Ishikawa (cell line): ENCODE measurements around the gene DOCK1.

Experiments
- CEBPB ChIP-seq: IDR thresholded peaks from 2 replicates; pipeline ENCODE4 v1.6.1; 2012
- CREB1 ChIP-seq: IDR thresholded peaks from 2 replicates; pipeline ENCODE4 v1.6.1; 2012; ENCODE audit warnings: low read depth
- EP300 ChIP-seq: IDR thresholded peaks from 2 replicates; pipeline ENCODE4 v1.6.1; 2012; ENCODE audit warnings: borderline replicate concordance
- MAX ChIP-seq: IDR thresholded peaks from 2 replicates; pipeline ENCODE4 v1.6.1; 2012
- NFIC ChIP-seq: IDR thresholded peaks from 2 replicates; pipeline ENCODE4 v1.6.1; 2012
- RAD21 ChIP-seq: IDR thresholded peaks from 2 replicates; pipeline ENCODE4 v1.6.1; 2012; ENCODE audit warnings: low read depth
- TAF1 ChIP-seq: IDR thresholded peaks from 2 replicates; pipeline ENCODE4 v1.6.1; 2012; ENCODE audit warnings: low read depth, mild to moderate bottlenecking
- USF1 ChIP-seq: IDR thresholded peaks from 2 replicates; pipeline ENCODE4 v1.6.1; 2012
- YY1 ChIP-seq: IDR thresholded peaks from 2 replicates; pipeline ENCODE4 v1.6.1; 2012; ENCODE audit warnings: low read depth
- ZBTB7A ChIP-seq: IDR thresholded peaks from 2 replicates; pipeline ENCODE4 v1.6.1; 2012; ENCODE audit warnings: low read depth
- TF ChIP-seq, protein P1 (sequence below): IDR thresholded peaks from 2 replicates; pipeline ENCODE4 v1.6.1; 2012; ENCODE audit warnings: low read depth, mild to moderate bottlenecking

DNA sequence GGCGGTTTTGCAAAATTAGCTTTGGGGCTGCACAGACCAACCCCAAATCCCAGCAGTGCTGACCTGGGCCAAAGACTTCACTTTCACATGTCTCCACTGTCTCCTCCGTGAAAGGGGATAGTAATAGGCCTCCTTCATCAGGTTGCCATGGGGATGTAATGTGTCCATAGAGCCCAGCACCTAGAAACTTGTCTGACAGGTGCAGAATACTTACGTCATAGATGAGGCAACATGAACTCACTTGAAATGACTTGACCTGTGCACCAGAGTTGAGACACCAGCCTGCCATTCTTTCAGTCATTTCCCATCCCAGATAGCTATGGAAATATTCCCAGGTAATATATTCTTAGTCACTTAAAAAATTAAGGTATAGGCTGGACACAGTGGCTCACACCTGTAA, 196.9 kb downstream of the DOCK1 start:
- TF ChIP-seq, protein P1, sequence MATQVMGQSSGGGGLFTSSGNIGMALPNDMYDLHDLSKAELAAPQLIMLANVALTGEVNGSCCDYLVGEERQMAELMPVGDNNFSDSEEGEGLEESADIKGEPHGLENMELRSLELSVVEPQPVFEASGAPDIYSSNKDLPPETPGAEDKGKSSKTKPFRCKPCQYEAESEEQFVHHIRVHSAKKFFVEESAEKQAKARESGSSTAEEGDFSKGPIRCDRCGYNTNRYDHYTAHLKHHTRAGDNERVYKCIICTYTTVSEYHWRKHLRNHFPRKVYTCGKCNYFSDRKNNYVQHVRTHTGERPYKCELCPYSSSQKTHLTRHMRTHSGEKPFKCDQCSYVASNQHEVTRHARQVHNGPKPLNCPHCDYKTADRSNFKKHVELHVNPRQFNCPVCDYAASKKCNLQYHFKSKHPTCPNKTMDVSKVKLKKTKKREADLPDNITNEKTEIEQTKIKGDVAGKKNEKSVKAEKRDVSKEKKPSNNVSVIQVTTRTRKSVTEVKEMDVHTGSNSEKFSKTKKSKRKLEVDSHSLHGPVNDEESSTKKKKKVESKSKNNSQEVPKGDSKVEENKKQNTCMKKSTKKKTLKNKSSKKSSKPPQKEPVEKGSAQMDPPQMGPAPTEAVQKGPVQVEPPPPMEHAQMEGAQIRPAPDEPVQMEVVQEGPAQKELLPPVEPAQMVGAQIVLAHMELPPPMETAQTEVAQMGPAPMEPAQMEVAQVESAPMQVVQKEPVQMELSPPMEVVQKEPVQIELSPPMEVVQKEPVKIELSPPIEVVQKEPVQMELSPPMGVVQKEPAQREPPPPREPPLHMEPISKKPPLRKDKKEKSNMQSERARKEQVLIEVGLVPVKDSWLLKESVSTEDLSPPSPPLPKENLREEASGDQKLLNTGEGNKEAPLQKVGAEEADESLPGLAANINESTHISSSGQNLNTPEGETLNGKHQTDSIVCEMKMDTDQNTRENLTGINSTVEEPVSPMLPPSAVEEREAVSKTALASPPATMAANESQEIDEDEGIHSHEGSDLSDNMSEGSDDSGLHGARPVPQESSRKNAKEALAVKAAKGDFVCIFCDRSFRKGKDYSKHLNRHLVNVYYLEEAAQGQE = no peak
- no peak for TF ChIP-seq YY1
- TF ChIP-seq USF1 = no peak
- no peak for TF ChIP-seq NFIC
- TF ChIP-seq EP300 = no peak
- no peak for TF ChIP-seq TAF1
- no peak for TF ChIP-seq CEBPB
- TF ChIP-seq MAX = no peak
- no peak for TF ChIP-seq CREB1
- TF ChIP-seq ZBTB7A = no peak
- no peak for TF ChIP-seq RAD21
